Adrenal gland (tissue), 12 donors: ENCODE measurements around the gene NUAK2. TPM values are rescaled to one million over a fixed set of nuclear protein-coding genes. Genes with fewer than 3 reads are reported as not detected.
"Not testable (repeated sequence)": the region's sequence is repeated elsewhere in the genome, so short reads cannot be mapped to it uniquely, and the experiment has no call there.

ENCODE experiments used
- DNase-seq, 7 donors: peaks; one replicate each; pipeline ENCODE4 v3.0.0-alpha.2; 2019 to 2020
- H3K27ac ChIP-seq, 5 donors: fragments of 200-600 bp; sonication (generic) in 4 of 5; 1 replicate in 3 of 5; 2 replicates in 2 of 5; pipeline versions ENCODE4 v1.5.1 to v1.8.0; 2016 to 2020; ENCODE audit warnings: mild to moderate bottlenecking in 1 of 5
- H3K27me3 ChIP-seq: fragments of 200-600 bp; 2 replicates; pipeline ENCODE4 v1.8.0; 2021
- H3K36me3 ChIP-seq, 2 donors: fragments of 200-600 bp; replicated peaks in 1 of 2; 1 replicate in 1 of 2; 2 replicates in 1 of 2; pipeline versions ENCODE4 v1.5.1 to v1.8.0; 2018 to 2022
- H3K4me1 ChIP-seq, 2 donors: fragments of 200-600 bp; replicated peaks in 1 of 2; 1 replicate in 1 of 2; 2 replicates in 1 of 2; pipeline versions ENCODE4 v1.5.1 to v1.8.0; 2018 to 2021
- H3K4me3 ChIP-seq, 4 donors: fragments of 200-600 bp; sonication (generic) in 3 of 4; one replicate each; pipeline ENCODE4 v1.5.1; 2016 to 2018
- H3K9me3 ChIP-seq, 3 donors: fragments of 200-600 bp; sonication (generic) in 1 of 3; replicated peaks in 1 of 3; 1 replicate in 2 of 3; 2 replicates in 1 of 3; pipeline versions ENCODE4 v1.5.1 to v1.8.0; 2016 to 2021
- CTCF ChIP-seq, 6 experiments: fragments of 450-650 bp in 4 of 6; fragments of 200-600 bp in 2 of 6; sonication (generic) in 1 of 6; IDR thresholded peaks; 1 replicate in 5 of 6; 2 replicates in 1 of 6; pipeline versions ENCODE4 v1.5.1 to v1.8.0; 2016 to 2021; ENCODE audit warnings: antibody characterized with exemption in 6 of 6, mild to moderate bottlenecking in 2 of 6, moderate library complexity in 1 of 6
- POLR2A ChIP-seq, 2 donors: fragments of 450-650 bp; IDR thresholded peaks; one replicate each; pipeline ENCODE4 v1.6.1; 2017; ENCODE audit warnings: antibody characterized with exemption in 2 of 2, mild to moderate bottlenecking in 2 of 2, moderate library complexity in 1 of 2
- WGBS, 4 donors: extraction: QIAGEN DNeasy Blood & Tissue Kit in 2 of 4; methylation state at CpG; one replicate each; pipeline versions ENCODE4 v1.1.5 to v1.1.7; 2013 to 2017; 5-methylcytosine and 5-hydroxymethylcytosine counted together
- intact Hi-C, 2 donors: fragments of 100-400 bp; cut with DNase I; formaldehyde crosslinking; loops; one replicate each; pipeline versions ENCODE4 v1.14.1 to v1.15.0; 2022 to 2023
- polyA plus RNA-seq, 3 donors: library from polyadenylated mRNA; stranded (reverse); fragments of 200-250 nt in 2 of 3; fragments of 350-450 nt in 1 of 3; fragmentation: Illumina TruSeq in 1 of 3; extraction: RNeasy Lipid Tissue Mini Kit (QIAGEN cat#74804) in 1 of 3; gene quantifications; one replicate each; pipeline ENCODE4 v1.2.3, GENCODE V29; 2013 to 2014
- total RNA-seq, 9 donors: library from RNA; depleted of rRNA in 4 of 9; stranded (reverse); fragments of >200 nt in 4 of 9; fragments of 120-200 nt in 1 of 9; fragmentation: NEBNext Ultra II Directional in 1 of 9; extraction: Animal tissue kit (Norgen Biotek cat#: 25700) in 1 of 9; gene quantifications; one replicate each; pipeline versions ENCODE4 v1.1.0 to v1.2.4, GENCODE V29; 2013 to 2023
- donor health status: healthy with polysubstance abuse.
- donor health status: Bipolar disorder and iron deficiency.
- donor health status: DM: yes; HTN: yes; CAD: no.
- donor health status: DM: no; HTN: no; CAD: no.
- donor health status: DM: no; HTN: no; CAD: no.
- donor health status: DM: yes; HTN: yes; CAD: no.

Gene NUAK2
- total and polyA plus RNA-seq, 12 donors, result 0.95 to 9.9 (median 4.0) TPM

DNA sequence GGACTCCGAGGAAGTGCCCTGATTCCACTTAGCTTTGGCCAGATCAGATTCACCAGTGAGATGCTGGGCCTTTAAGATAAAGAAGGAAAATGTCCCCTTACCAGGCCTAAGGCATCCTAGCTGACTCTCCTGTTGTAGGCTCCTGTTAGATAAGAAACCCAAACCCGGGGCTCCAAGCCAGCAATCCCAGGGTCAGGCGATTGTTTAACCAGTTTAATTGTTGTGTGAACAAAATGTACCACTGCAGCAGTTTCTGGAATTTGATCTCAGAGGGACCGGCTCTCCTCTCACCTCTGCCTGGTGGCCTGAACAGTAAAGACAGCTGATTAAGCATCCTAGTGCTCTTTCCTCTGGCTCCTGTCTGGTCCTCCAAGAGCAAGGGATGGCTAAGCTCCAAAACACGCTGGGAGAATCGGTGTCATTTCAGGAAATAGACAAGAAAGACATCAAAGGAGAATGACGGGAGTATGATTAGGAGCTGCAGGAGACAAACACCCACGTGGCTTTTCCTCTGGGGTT, 44.5 kb upstream of the NUAK2 start:
- H3K4me1 ChIP-seq, result peaks cover 19 to 43% of the 10 kb centered on the region in 2 donors
- peak in 6 of 7 donors; percentile 60 to 84 (median 74) for DNase-seq
- TF ChIP-seq CTCF (IDR thresholded peaks at IDR 0.05) (peak in 1 of 6 experiments; percentile 14), POLR2A (IDR thresholded peaks at IDR 0.05) (no peak)
- no peaks in the 10 kb centered on the region for H3K9me3 ChIP-seq
- intact Hi-C loops, result no loop called here
- no peak overlapping the region for H3K4me3 ChIP-seq
- no peaks in the 10 kb centered on the region for H3K36me3 ChIP-seq
- H3K27ac ChIP-seq, result peak overlapping the region in 4 of 5 donors; percentile 25 to 70 (median 61)
- no peaks in the 10 kb centered on the region for H3K27me3 ChIP-seq
- WGBS, 4 donors, result 18 to 24% (median 20%) methylated on average over 7 to 8 of the region's 8 CpGs

DNA sequence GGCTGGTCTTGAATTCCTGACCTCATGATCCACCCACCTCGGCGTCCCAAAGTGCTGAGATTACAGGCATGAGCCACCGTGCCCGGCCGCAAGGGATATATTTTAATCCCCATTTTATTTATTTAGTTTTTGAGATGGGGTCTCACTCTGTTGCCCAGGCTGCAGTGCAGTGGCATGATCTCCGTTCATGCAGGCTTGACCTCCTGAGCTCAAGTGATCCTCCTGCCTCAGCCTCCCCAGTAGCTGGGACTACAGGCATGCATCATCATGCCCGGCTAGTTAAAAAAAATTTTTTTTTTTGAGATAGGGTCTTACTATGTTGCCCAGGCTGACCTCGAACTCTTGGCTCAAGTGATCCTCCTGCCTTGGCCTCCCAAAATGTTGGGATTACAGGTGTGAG, 43.5 kb upstream of the NUAK2 start:
- intact Hi-C loops, H3K27me3 ChIP-seq, H3K9me3 ChIP-seq, H3K4me3 ChIP-seq, H3K36me3 ChIP-seq, DNase-seq: not testable (repeated sequence)
- H3K4me1 ChIP-seq, result peaks cover 17 to 49% of the 10 kb centered on the region in 2 donors
- H3K27ac ChIP-seq, result peak overlapping the region in 3 of 5 donors; percentile 53 to 70 (median 69)
- 83 to 93% (median 89%) methylated on average over 8 of the region's 8 CpGs for WGBS, 4 donors

DNA sequence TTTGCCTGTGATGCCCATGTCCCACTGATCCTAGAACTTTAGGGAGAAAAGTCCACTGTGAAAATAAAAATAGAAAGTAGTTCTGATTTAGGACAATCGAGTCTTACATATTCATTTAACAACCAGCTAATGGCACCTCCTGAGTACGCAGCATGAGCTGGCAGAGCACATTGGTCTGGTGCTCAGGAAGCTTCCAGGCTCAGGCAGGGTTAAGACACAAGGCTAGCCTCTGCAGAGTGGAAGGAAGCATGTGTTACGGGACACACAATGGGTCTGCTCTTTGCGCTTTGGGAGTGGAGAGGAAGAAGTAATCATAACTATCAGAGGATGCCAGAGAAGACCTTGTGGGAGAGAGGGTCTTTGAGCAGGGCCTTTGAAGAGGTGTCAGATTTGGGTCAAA, 39.3 kb upstream of the NUAK2 start:
- H3K27ac ChIP-seq, result peak overlapping the region; percentile 49 to 78 (median 52)
- TF ChIP-seq CTCF (IDR thresholded peaks at IDR 0.05) (no peak), POLR2A (IDR thresholded peaks at IDR 0.05) (no peak)
- 78 to 92% (median 84%) methylated on average over 4 of the region's 4 CpGs for WGBS, 4 donors
- no peaks in the 10 kb centered on the region for H3K36me3 ChIP-seq
- H3K9me3 ChIP-seq, result no peaks in the 10 kb centered on the region
- no peak for DNase-seq
- peaks cover 25 to 61% of the 10 kb centered on the region in 2 donors for H3K4me1 ChIP-seq
- H3K27me3 ChIP-seq, result no peaks in the 10 kb centered on the region
- no peak overlapping the region for H3K4me3 ChIP-seq
- intact Hi-C loops, result no loop called here

GRCh38 chr1:205359771-205360565, 38.4 kb upstream of the NUAK2 start:
- Histone ChIP-seq H3K36me3 (no peaks in the 10 kb centered on the region), H3K4me3 (no peak overlapping the region), H3K4me1 (peaks cover 33 to 60% of the 10 kb centered on the region in 2 donors), H3K27me3 (no peaks in the 10 kb centered on the region), H3K9me3 (no peaks in the 10 kb centered on the region), H3K27ac (peak overlapping the region; percentile 41 to 86 (median 66))
- no peak for TF ChIP-seq POLR2A (IDR thresholded peaks at IDR 0.05)
- no peak for TF ChIP-seq CTCF (IDR thresholded peaks at IDR 0.05)
- peak; percentile 43 to 87 (median 71) for DNase-seq
- WGBS, 4 donors, result 30 to 38% (median 32%) methylated on average over 11 of the region's 11 CpGs
- intact Hi-C loops, result no loop called here
